HG03575 (cell line): Measurements from ENCODE around the gene IGFALS.
"Not testable (repeated sequence)": the region's sequence is repeated elsewhere in the genome, so short reads cannot be mapped to it uniquely, and the experiment has no call there.

Experiments used
- ATAC-seq: cut with Tn5 transposase; IDR thresholded peaks from one replicate; pipeline ENCODE4 v1.9.1; 2021; ENCODE audit not compliant: unreplicated experiment, insufficient number of reproducible peaks, low FRiP score; ENCODE audit errors: extremely low read depth

IGFALS gene

DNA sequence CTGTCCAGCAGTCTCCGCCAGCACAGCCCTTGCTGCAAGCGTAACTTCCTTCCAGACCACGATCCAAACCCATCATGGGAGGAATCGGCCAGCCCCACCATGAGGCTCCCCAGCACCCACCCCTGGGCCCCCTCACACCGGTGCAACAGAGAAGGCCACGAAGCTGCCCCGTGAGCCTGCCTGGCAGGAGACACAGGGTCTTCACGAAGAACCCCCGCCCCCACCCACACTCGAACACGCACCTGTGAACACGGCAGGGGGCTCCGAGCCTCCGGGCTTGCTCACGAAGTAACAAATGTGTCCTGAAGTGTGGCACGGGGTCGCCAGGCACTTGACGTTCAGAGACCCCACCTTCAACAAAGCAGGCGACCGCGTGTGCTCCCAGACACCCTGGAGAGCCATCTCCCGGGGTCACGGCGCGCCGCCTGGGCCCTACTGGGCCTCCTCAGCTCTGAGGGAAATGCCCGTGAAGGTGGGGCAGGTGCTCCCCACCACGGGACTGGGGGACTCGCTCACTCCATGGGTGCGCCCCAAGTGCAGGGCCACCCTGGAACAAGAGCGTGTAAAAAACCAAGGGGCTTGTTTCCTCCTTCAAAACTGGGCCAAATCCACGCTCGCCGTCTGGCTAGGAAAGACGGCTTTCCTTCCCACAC lies 25.5 kb upstream of the IGFALS start:
- ATAC-seq, result no peak

DNA sequence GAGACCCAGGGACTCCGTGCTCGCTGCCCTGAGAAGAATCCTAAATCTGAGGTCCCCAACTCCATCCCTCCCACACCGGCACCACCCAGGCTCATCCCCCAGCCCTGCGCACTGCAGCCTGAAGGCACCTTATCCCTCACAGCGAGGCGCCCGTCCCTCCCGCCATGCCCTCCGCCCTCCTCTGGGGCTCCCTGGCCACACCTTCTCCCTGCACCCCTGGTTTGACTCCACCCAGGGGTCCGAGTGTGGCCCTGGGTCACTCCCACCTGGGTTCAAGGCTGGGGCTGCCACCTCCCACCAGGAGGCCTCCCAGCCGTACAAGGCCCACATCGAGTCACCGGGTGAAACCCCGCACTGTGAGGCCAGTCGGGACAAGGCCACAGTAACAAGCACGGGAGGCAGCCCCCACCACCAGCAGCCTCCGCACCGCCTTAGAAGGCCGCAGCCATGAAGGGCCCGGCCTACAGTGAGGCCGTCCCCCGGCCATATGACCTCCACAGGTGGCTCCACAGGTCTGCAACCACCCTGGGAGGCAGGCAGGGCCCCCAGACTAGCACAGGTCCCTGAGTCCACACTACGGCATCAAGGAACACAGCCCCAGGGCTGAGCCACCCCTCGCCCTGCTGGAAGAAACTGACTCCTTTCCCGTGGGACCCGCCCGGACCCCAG lies 24.8 kb upstream of the IGFALS start:
- ATAC-seq, result no peak

DNA sequence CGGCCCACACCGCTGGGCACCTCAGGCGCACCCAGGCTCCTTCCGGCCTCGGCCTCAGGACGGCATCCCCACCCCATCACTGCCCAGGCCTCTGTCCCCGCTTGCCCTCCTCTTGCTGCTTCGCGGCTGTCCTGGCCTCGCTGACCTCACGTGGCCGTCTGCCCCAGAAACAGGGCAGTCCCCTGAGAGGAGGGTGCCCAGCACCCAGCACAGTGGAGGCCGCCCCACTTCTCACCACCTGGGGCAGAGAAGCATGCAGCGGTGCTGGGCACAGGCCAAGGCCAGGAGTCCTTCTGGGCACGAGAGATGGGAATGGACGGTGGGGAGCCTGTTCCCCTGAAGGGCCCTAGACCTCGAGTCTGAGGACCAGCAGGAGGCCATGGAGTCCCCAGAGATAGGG lies 24.2 kb upstream of the IGFALS start:
- no peak for ATAC-seq

DNA sequence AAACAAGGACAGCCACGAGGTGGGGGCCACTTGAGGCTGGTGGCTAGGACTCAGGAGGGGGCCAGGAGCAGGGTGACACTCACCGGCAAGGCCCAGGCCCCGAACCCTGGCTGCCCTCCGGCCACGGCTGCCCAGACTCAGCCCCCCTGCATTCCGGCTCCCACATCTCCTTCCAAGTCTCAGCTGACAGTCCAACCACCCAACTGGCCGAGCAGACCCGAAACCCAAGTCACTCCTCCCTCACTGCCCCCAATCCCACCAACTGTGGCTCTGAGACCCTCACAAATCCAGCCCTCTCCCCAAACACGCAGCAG lies 23.7 kb upstream of the IGFALS start:
- no peak for ATAC-seq

DNA sequence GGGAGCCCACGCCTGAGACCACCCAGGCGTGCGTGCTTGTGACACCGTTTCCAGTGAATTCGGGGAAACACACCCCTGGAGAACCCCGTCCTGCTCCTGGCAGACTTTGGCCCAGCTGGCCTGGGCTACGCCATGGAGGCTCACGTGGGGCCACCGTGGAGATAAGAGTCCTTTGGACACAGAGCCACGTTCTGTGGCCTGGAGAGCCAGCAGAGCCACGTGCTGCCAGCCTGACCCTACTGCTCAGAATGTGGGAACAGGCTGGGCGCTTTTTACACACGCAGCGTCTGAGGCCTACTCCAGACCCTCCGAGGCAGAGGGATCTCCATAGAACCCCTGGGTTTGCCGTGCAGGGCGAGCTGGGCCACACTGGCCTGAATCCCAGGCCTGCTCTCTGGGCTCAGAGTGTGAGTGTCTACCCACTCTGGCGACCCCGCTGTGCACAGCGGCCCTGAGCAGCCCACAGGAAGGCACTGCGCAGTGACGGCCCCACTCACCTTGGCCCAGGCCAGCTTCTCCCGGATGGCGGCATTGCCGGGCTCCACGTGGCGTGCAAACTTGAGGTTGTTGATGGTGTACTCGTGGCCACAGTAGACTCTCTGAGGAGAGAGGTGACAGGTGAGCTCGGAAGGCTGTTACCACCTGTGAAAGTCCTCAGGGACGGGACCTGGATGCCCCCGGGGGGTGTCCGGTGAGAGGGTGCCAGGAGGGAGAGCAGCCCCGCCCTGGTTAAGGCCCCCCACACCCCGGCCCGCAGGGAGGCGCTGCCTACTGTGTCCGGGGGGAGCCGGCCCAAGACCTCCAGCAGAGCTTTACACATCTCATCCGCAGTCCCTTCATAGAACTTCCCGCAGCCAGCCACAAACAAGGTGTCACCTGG lies 23.1 kb upstream of the IGFALS start:
- ATAC-seq, result no peak

DNA sequence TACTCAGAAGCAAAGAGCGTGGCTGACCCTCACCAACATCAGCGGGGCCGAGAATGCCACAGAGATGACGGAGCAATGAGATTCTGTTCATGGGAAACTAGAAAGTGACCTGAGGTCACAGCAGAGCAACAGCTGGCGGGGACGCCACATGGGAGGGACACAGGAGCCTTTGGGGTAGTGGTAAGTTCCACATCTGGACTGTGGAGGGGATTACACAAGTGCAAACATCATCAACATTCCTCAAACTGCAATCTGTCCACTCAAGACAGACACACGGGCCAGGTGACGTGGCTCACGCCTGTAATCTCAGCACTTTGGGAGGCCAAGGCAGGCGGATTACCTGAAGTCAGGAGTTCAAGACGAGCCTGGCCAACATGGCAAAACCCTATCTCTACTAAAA lies 22.0 kb upstream of the IGFALS start:
- ATAC-seq, result no peak

DNA sequence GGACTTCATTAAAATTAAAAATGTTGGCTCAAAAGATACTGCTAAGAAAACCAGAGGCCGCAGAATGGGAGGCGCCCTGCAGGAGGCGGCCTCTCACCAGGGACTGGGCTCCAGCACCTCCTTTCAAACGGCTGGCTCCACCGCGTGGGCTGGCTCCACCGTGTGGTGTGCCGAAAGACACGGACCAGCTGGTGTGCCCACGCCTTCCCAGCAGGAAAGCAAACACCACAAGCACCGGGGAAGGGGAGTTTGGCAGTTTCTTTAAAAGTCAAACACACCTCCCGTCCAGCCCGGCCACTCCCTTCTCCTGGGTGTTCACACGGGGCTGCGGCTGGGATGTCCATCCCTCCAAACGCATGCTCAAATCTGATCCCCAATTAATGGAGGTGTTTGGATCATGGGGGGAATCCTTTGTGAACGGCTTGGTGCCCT lies 19.2 kb upstream of the IGFALS start:
- no peak for ATAC-seq

DNA sequence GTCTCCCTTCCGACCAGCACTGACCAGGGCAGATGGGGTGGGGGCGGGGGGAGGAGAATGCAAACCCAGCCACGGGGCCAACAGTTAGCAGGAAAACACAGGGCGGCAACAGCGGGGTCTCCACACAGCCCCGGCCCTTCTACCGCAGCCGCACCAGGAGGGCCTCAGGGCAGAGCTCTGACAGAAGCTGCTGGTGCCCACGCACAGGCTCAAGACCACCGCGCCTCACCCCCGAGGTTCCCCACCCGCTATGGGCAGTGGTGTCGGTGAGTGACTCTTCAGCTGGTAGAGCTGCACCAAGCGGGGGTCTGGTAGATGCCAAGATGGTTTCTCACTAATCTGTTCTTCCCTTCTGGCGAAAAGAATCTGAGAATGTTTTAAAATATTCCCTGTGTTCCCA lies 17.0 kb upstream of the IGFALS start:
- ATAC-seq, result no peak

DNA sequence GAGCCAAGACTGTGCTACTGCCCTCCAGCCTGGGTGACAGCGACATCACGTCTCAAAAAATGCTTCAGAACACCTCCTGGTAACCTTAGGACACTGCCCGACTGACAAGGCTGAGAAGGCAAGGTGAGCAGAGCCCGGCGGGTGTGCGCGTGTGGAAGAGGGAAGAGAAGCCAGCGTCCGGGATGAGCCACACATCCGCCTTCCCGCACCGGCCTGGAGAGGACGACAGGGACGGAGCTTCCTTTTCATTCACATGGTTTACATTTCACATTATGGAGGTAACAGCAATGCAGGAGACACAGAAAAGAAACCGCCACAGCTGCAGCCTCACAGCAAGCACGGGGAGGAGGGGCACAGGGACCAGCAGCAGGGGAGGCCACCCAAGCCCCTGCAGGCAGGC lies 16.6 kb upstream of the IGFALS start:
- no peak for ATAC-seq

DNA sequence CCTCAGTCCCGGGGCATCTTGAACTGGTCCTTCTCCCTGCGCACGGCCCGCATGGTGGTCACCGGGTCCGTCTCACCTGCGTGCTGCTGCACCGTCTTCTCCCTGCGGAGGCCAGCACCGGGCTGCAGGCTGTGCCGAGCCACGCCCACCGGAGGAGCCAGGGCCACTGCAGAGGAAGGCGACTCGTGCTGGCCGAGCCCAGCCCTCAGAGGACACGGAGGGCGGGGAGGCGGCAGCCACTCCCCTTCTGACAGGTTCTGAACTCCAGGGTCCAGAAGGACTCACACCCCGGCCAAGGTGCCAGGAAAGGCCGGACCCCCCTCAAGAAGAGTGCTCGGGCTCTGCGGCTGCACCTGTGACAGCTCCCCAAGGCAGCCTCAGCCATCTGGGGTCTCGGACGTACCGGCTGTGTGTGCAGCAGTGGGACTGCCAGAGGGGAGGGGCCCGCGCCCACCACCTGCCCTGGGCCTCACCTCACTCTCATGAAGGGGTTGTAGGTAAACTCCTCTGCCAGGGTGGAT lies 15.8 kb upstream of the IGFALS start:
- ATAC-seq, result no peak

DNA sequence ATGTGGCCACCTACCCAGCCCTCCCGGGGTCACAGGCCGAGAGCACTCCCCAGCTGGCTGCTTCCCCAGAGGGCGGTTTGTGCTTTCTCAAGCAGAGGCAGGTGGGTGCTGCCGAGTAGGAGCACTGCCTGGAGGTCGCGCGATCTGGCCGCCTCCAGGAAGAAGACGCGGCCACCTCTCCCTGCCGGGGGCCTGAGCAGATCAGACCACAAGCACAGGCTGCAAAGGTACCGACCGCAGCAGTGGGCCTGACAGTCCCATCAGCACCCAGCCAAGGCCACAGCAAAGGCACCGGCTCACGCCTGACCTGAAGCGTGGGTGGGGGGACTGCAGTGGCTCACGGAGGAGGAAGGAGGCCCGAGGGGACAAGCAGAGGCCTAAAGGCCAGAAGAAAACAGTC lies 15.2 kb upstream of the IGFALS start:
- no peak for ATAC-seq

DNA sequence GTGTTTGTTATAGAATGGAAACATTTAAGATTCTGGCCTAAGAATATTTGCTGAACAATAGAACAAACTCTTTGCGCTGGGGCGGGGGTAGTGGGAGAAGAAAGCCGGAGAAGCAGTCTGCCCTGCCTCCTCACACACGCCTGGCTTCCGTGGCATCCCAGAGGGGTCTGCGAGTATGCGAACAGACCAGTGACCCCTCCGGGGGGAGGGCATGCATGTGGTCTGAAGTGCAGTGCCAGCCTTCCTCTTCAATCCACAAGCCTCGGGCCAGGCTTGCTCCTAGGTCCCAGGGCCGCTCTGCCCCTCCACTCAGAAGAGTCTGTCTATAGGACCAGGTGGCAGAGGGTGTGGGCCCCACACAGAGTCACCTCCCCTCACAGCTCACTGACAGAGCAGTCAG lies 14.1 kb upstream of the IGFALS start:
- no peak for ATAC-seq

DNA sequence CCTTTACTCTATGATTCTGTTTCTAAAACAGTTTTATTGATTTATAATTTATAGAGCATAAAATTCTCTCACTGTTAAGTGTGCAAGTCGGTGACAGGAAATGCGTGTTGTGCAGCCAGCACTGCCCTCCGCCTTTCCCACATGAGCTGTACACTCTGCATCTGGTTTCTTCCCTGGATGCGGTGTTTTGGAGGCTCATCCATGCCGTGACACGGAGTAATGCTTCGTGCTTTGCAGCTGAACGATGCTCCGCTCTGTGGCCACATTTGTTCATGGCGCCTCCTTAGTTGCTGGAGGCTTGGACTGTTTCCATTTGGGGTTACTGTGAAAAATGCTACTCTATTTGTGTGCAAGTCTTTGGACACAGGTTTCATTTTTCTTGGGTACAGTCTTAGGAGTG lies 7.2 kb upstream of the IGFALS start:
- no peak for ATAC-seq

DNA sequence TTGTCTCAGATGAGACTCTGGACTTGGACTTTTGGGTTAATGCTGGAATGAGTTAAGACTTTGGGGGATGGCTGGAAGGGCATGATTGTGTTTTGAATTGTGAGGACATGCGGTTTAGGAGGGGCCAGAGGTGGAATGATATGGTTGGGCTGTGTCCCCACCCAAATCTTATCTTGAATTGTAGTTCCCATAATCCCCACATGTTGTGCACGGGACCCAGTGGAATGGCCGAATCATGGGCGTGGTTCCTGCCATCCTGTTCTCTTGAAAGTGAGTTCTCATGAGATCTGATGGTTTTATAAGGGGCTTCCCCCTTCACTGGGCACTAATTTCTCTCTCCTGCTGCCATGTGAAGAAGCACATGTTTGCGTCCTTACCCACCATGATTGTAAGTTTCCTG lies 5.8 kb upstream of the IGFALS start:
- not testable (repeated sequence) for ATAC-seq

DNA sequence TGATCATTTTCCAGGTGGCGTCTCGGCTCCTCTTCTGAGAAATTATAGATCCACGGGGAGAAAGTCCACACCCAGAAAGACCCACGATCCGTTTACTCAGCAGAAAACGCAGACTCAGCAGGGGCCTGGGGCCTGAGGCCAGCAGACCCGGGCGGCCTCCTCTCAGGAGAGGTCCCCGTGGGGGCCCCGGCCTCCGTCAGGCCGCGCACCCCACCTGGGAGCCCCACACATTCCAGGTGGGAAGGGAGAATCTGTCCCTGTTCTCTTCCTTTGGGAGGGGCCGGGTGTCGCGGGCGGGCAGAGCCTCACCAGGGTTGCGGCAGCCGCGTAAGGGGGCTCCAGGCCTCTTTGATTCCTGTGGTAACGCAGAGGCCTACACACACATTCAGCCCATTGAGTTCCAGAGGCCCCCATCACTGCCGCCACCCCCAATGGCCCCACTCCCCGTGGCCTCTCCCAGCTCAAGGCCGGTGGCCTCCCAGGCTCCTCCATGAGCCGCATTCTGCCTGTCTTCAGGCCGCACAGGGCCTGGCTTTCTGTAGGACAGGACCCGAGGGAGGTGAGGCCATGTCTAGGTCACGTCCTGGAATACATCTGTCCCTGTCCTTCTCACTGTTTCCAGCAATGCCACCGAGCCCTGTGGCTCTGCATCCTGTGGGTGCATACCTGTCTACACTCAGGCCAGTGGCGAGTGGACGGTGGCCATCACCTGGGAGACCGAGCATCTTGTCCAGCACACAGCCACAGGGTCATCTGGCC lies 1.6 kb upstream of the IGFALS start:
- ATAC-seq, result no peak

DNA sequence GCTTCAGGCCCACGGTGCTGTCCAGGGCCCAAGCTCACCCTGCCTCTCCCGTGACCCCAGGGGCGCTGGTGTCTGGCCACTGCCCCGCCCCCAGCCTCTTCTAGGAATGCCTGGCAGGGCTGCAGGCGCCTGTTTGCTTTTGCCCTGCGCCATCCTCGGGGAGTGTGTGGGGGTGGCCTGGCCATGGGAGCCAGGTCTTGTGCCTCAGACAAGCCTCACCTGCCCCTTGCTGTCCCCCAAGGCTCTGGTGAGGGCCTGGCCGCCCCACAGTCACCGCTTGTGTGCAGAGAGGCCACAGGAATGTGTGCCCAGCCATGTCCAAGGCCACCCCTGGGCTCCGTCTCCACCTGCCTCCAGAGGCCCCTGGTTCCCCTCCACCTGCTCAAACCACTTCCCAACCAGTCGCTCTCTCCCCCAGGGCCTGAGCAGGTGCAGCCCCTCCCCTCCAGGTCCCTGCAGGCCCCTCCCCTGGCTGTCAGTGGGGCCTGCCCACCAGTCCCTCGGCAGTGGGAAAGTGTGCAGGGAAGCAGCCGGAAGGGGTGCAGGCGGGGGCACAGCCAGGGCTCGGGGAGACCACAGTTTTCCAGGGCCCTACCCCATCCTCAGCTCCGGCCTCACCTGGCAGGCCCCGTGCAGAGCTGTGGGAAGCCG lies 841 bp upstream of the IGFALS start:
- no peak for ATAC-seq

DNA sequence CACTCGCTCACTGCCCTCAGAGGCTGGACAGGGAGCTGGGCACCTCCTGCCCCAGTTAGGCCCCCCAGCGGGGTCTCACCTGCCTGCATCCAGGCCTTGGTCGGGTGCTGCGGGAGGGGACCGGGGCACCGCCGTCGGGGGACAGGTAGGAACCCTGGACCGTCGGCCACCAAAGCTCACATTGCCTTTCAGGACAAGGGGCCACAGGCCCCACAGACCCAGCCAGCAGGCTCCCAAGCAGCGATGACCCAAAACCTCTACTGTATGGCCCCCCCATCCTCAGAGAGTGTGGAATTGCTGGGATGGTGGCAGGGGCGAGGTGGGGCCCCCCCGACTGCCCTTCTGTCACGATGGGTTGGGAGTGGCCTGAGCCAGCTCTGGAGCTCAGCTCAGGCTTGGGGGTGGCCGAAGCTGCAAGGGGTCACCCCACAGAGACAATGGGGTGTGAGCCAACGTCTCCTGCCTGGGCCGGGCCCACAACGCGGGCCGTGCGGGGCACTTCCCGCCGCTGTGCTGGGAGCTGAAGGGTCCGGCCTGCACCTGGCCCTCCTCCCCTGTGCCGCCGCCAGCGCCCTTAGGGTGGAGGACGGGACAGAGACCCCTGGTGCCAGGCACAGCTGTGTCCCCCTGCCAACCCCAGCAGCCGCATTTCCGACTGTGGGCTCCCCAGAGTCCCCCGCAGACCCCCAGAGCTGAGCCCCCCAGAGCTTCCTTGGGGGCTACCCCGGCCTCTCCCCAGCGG lies 498 bp downstream of the IGFALS start:
- ATAC-seq, result no peak
